ENCODE measurements around the gene SFXN5. TPM values are rescaled to one million over a fixed set of nuclear protein-coding genes. Genes with fewer than 3 reads are reported as not detected.
A peak's percentile ranks its signal among the peaks of the same experiment; 100 is the strongest.

SFXN5 gene
- total and polyA plus RNA-seq, 2 donors (not counting 3 experiments of a cell fraction or from before 2014, with no cell fraction given): 18.7 to 28.6 TPM

DNA sequence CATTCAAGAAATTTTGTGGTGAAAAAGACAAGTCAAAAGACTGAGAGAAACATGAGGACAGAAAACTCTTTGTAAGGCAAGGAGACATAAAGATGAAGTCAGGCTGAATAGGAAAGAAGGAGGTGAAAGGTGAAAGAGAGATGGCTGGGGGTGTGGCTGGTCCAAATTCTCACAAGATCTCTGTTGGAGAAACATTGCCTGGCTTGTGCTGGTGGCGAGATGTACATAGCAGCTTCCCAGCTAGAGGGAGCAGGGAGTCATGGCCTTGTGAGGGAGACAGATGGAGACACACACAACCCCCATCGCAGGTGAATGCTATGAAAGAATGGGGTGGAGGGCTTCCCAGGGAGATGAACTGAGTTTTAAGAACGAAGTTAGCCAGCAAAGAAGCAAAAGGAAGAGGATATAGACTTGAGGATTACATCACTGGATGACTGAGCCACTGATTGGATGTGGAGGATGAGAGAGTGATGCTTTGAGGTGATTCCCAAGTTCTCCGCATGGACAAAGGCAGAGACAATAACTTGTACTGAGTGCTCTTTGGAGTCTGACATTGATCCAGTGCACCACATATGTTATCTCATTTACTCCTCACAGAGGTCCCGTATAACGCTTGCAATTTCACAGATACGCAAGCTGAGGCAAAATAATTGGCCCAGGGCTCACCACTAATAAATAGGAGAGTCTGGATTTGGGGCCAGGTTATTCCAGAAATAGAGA is 157.9 kb downstream of the SFXN5 start:
- Histone ChIP-seq H4K20me1 (replicated peaks; ENCODE audit: control insufficient read depth, extremely low read depth, insufficient read depth, low read length) (no peaks in the 10 kb centered on the region), H3K9me3 (replicated peaks; ENCODE audit: control insufficient read depth, insufficient read depth, low read length) (no peaks in the 10 kb centered on the region), H3K27ac (ENCODE audit: insufficient read depth, low read depth, low read length) (no peak overlapping the region), H2AFZ (ENCODE audit: low read depth, low read length) (no peak overlapping the region), H3K4me1 (ENCODE audit: control insufficient read depth, extremely low read depth, insufficient read depth, low read length) (peaks cover 8% of the 10 kb centered on the region), H3K4me3 (replicated peaks in 1 of 3; ENCODE audit: insufficient read depth in 1 of 3, low read depth in 1 of 3, low read length in 3 of 3) (no peak overlapping the region), H3K27me3 (ENCODE audit: control insufficient read depth in 2 of 2, insufficient read depth in 2 of 2, low read length in 2 of 2) (peaks cover 67 to 96% of the 10 kb centered on the region in 2 experiments), H3K79me2 (ENCODE audit: control insufficient read depth, insufficient read depth, low read length) (no peaks in the 10 kb centered on the region), H3K9me1 (replicated peaks; ENCODE audit: control insufficient read depth, extremely low read depth, insufficient read depth, low read length) (no peaks in the 10 kb centered on the region), H3K9ac (replicated peaks; ENCODE audit: extremely low read depth, insufficient read depth, low read length) (no peak overlapping the region), H3K4me2 (ENCODE audit: insufficient read depth, low read length) (no peak overlapping the region), H3K36me3 (ENCODE audit: control insufficient read depth in 2 of 2, extremely low read depth in 1 of 2, insufficient read depth in 2 of 2, low read length in 2 of 2) (no peaks in the 10 kb centered on the region)
- CTCF ChIA-PET: interaction anchor here (2.0 to 2.4 kb wide), 2 partner anchors 21 to 60 kb away, joined by 6 to 9 read pairs; no protein-coding TSS in a partner anchor
- POLR2A ChIA-PET: no interaction called here
- intact Hi-C loops (cut with micrococcal nuclease) (no loop called here), dilution Hi-C loops (cut with MboI; ENCODE audit: extremely low pct_ligation_motif_present, low sequenced_read_pairs) (no loop called here)
- BruUV-seq (replicated peaks): no TSS peak
- no peak for TF ChIP-seq GATA2 (IDR thresholded peaks at IDR 0.05; ENCODE audit: insufficient read depth, insufficient read length, low read depth, low read length)
- TF ChIP-seq EZH2 (IDR thresholded peaks at IDR 0.05; ENCODE audit: borderline replicate concordance, low read depth, low read length, severe bottlenecking): peak; percentile 29
- DNase-seq (ENCODE audit: low read depth, low spot score) (no peak), FAIRE-seq (no peak)

DNA sequence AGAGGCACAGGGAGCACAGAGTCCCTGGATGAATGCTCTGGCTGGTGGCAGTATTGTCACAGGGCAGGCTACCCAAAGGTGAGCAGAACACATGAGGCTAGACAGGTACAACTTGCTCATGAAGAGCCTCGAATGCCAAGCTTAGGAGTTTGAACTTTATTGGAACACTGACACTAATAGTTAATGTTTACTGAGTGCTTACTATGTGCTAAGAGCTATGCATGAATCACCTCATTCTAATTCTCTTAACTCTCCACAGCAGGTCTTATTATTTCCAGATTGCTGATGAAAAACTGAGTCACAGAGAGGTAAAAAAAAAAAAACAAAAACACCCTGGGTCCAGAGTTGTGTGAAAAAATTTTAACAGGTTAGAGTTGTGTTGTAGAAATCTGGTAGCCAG is 160.3 kb downstream of the SFXN5 start:
- FAIRE-seq (no peak), DNase-seq (ENCODE audit: low read depth, low spot score) (no peak)
- Histone ChIP-seq H3K27ac (ENCODE audit: insufficient read depth, low read depth, low read length) (no peak overlapping the region), H3K4me1 (ENCODE audit: control insufficient read depth, extremely low read depth, insufficient read depth, low read length) (peaks cover 3% of the 10 kb centered on the region), H3K9ac (replicated peaks; ENCODE audit: extremely low read depth, insufficient read depth, low read length) (no peak overlapping the region), H3K79me2 (ENCODE audit: control insufficient read depth, insufficient read depth, low read length) (no peaks in the 10 kb centered on the region), H3K36me3 (ENCODE audit: control insufficient read depth in 2 of 2, extremely low read depth in 1 of 2, insufficient read depth in 2 of 2, low read length in 2 of 2) (no peaks in the 10 kb centered on the region), H3K27me3 (ENCODE audit: control insufficient read depth in 2 of 2, insufficient read depth in 2 of 2, low read length in 2 of 2) (peaks cover 65 to 83% of the 10 kb centered on the region in 2 experiments), H3K9me1 (replicated peaks; ENCODE audit: control insufficient read depth, extremely low read depth, insufficient read depth, low read length) (no peaks in the 10 kb centered on the region), H3K9me3 (replicated peaks; ENCODE audit: control insufficient read depth, insufficient read depth, low read length) (no peaks in the 10 kb centered on the region), H3K4me3 (replicated peaks in 1 of 3; ENCODE audit: insufficient read depth in 1 of 3, low read depth in 1 of 3, low read length in 3 of 3) (no peak overlapping the region), H4K20me1 (replicated peaks; ENCODE audit: control insufficient read depth, extremely low read depth, insufficient read depth, low read length) (no peaks in the 10 kb centered on the region), H3K4me2 (ENCODE audit: insufficient read depth, low read length) (no peak overlapping the region), H2AFZ (ENCODE audit: low read depth, low read length) (no peak overlapping the region)
- dilution Hi-C loops (cut with MboI; ENCODE audit: extremely low pct_ligation_motif_present, low sequenced_read_pairs) (no loop called here), intact Hi-C loops (cut with micrococcal nuclease) (no loop called here)
- BruUV-seq (replicated peaks): no TSS peak
- POLR2A ChIA-PET: no interaction called here
- CTCF ChIA-PET: interaction anchor here (0.9 to 1.7 kb wide), 3 partner anchors 13 to 266 kb away, joined by 3 to 6 read pairs (median 5); no protein-coding TSS in a partner anchor
- TF ChIP-seq, protein P1, sequence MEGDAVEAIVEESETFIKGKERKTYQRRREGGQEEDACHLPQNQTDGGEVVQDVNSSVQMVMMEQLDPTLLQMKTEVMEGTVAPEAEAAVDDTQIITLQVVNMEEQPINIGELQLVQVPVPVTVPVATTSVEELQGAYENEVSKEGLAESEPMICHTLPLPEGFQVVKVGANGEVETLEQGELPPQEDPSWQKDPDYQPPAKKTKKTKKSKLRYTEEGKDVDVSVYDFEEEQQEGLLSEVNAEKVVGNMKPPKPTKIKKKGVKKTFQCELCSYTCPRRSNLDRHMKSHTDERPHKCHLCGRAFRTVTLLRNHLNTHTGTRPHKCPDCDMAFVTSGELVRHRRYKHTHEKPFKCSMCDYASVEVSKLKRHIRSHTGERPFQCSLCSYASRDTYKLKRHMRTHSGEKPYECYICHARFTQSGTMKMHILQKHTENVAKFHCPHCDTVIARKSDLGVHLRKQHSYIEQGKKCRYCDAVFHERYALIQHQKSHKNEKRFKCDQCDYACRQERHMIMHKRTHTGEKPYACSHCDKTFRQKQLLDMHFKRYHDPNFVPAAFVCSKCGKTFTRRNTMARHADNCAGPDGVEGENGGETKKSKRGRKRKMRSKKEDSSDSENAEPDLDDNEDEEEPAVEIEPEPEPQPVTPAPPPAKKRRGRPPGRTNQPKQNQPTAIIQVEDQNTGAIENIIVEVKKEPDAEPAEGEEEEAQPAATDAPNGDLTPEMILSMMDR (IDR thresholded peaks at IDR 0.05; ENCODE audit: extremely low read depth in 1 of 2, insufficient read depth in 1 of 2, low read depth in 1 of 2, low read length in 2 of 2): no peak
- no peak for TF ChIP-seq POLR2AphosphoS5 (IDR thresholded peaks at IDR 0.05; ENCODE audit: insufficient read depth, low read depth, low read length)
- no peak for TF ChIP-seq MYC (IDR thresholded peaks at IDR 0.05; ENCODE audit: low read depth, low read length)
- TF ChIP-seq JUN (IDR thresholded peaks at IDR 0.05; ENCODE audit: borderline replicate concordance, insufficient read depth, insufficient read length, low read depth): no peak
- TF ChIP-seq MAX (IDR thresholded peaks at IDR 0.05; ENCODE audit: insufficient read depth, insufficient read length): no peak
- TF ChIP-seq FOS (IDR thresholded peaks at IDR 0.05; ENCODE audit: borderline replicate concordance, insufficient read depth, low read length): no peak
- no peak for TF ChIP-seq EZH2 (IDR thresholded peaks at IDR 0.05; ENCODE audit: borderline replicate concordance, low read depth, low read length, severe bottlenecking)
- TF ChIP-seq GATA2 (IDR thresholded peaks at IDR 0.05; ENCODE audit: insufficient read depth, insufficient read length, low read depth, low read length): no peak
- TF ChIP-seq POLR2A (IDR thresholded peaks at IDR 0.05; ENCODE audit: low read depth, low read length): no peak
